HEK293 (cell line): ENCODE data around the gene ARPC1B.

Source experiments
- CTCF ChIP-seq: fragments of 450-650 bp; formaldehyde crosslinking; IDR thresholded peaks from 2 replicates; pipeline ENCODE4 v1.5.1; 2016; ENCODE audit warnings: missing biosample characterization, missing genetic modification characterization
- ELK4 ChIP-seq: IDR thresholded peaks from 2 replicates; pipeline ENCODE4 v1.6.1; 2011; ENCODE audit warnings: mild to moderate bottlenecking, low read depth, low read length, borderline replicate concordance
- ZNF473 ChIP-seq: fragments of 450-650 bp; formaldehyde crosslinking; IDR thresholded peaks from 2 replicates; pipeline ENCODE4 v1.5.1; 2017; ENCODE audit warnings: missing biosample characterization, missing genetic modification characterization

GRCh38 chr7:99422186-99422585 is 47.7 kb downstream of the ARPC1B start:
- no peak for TF ChIP-seq ZNF473 (tag by site-specific recombination)
- no peak for TF ChIP-seq CTCF
- TF ChIP-seq ELK4 = no peak
